Measurements from ENCODE around the gene ATF4.
"Not testable (repeated sequence)": the region's sequence is repeated elsewhere in the genome, so short reads cannot be mapped to it uniquely, and the experiment has no call there.

The ATF4 gene

GRCh38 chr22:39514373-39514973 lies 5.9 kb upstream of the ATF4 start:
- DNase-seq, result peak; percentile 31

- no peak for DNase-seq
Observed at GRCh38 chr22:39515266-39516050, 4.9 kb upstream of the ATF4 start.

- no peak for DNase-seq
Observed at GRCh38 chr22:39517470-39517869, 2.9 kb upstream of the ATF4 start.

GRCh38 chr22:39518144-39518786 lies 2.1 kb upstream of the ATF4 start:
- DNase-seq, result no peak

GRCh38 chr22:39518996-39519680 lies 1.2 kb upstream of the ATF4 start:
- DNase-seq, result no peak

- DNase-seq, result no peak
Observed at GRCh38 chr22:39519681-39520225, 609 bp upstream of the ATF4 start.

GRCh38 chr22:39521106-39521885 lies 934 bp downstream of the ATF4 start:
- not testable (repeated sequence) for DNase-seq

GRCh38 chr22:39522091-39522490 lies 1.7 kb downstream of the ATF4 start:
- DNase-seq, result not testable (repeated sequence)

- DNase-seq, result no peak
Observed at GRCh38 chr22:39522567-39523300, 2.4 kb downstream of the ATF4 start.

DNA sequence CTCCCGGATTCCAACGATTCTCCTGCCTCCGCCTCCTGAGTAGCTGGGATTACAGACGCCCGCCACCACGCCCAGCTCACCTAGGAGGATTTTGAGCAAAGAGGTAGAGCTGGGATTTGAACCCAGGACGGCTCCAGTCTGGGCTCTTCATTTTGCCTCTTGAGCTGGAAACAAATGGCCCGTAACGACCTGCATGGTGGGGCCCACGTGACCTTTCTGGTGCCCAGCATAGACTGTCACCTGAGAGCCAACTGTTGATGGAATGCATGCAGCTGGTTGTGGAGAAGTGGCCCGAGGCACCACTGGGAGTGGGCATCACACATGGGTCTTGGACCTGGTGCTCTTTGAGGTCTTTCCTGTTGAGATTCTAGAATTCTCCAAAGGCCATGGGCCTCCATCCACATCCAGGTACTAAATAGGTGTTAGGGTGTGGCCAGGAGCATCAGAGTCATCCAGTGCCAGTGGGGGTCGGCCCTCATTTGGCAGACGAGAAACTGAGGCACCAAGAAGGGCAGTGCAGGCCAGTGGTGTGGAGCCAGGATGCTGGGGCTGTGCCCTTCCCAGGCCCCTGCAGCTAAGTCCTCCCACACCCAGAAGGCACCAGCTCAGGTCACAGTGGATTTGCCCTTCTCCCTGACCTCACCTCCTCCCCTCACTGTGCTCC lies 3.9 kb downstream of the ATF4 start:
- DNase-seq, result no peak

- no peak for DNase-seq
Observed at GRCh38 chr22:39524753-39525657, 4.6 kb downstream of the ATF4 start.

- DNase-seq, result no peak
Observed at GRCh38 chr22:39525658-39525975, 5.3 kb downstream of the ATF4 start.

GRCh38 chr22:39526736-39527171 lies 6.4 kb downstream of the ATF4 start:
- no peak for DNase-seq

- DNase-seq, result no peak
Observed at GRCh38 chr22:39527481-39527961, 7.2 kb downstream of the ATF4 start.

DNA sequence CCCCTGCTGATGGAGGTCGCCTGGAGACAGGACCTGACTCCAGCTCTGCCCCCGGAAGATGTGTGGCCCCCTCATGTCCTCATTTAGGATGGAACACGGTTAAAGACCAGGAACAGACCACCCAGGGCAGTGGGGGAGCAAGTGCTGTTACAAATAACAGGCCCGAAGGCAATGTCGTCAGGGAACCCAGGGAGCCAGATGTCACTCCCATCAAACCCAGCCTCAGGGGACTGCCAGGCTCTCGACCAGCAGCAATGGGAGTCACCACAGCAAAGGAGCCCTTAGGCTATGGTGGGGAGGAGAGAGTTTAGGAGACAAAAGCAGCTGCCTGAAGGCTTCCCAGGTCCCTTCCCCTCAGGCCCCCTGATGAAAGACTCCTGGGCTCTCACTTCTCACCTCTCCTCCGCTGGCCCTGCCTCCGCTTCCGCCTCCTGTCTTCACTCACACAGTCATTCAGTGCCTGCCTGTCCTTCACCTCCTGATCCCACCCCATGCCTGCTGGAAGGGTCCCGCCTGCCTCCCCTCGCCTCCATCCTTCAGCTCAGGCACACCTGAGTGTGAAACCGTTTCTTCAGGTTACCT lies 7.8 kb downstream of the ATF4 start:
- DNase-seq, result no peak

DNA sequence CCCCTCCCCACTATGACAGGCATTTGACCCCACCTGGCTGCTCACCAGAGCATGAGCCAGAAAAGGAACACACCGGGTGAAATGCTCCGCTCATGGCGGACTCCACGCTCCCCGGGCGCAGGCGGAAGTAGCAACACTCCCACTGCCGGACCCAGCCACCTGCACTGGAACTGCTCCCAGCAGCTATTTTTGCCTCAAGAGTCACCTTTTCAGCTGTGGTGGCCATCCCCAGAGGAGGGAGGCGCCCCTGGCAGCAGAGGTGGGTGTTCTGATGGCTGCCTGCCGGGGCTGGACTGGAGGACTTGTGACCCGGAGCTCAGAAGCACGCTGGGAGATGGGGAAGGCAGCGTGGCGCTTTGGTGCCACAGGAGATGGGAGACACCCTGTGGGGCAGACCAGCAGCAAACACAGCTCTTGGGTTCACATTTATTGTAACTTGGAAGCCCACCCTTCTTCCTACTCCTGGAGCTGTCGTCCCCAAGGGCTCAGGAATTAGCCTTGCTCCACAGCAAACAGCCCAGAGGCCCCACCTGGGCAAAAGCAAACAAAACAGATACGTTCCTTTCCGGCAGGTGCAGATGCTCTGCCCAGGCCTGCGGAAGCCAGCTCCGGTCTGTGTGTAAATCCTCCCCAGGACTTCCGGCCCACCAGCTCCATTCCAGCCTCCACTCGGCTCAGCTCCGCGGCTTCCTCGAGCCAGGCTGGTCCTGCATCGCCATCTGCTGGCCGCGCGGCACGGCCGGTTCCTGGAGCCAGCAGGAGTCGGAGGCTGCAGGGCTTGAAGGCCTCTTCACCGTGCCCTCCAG lies 8.5 kb downstream of the ATF4 start:
- DNase-seq, result peak; percentile 87

- DNase-seq, result no peak
Observed at GRCh38 chr22:39529487-39529851, 9.1 kb downstream of the ATF4 start.

- DNase-seq, result no peak
Observed at GRCh38 chr22:39530116-39530515, 9.8 kb downstream of the ATF4 start.
